ENCODE results near the gene PDE5A. TPM values are rescaled to one million over a fixed set of nuclear protein-coding genes. Genes with fewer than 3 reads are reported as not detected.

The PDE5A gene
- total RNA-seq, 1 experiment from 2014 or later, result 0.30 TPM

DNA sequence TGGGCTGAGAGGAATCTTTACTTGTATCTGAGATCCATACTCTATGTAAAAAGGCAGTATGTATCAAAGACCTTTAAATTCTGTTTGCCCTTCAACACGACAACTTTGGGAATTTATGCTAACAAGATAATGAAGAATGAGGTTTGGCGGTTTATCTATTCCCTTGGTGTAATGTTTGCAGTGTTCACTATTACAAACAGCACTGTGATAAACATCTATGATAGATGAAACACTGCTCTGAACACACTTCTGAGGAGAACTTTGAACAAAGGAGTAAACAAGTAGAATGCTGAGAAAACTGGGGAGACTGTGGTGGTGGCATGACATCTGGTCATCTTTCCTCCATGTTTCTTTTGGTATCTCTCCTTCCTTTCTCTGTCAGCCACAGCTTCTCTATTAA lies 126.9 kb downstream of the PDE5A start:
- no peaks in the 10 kb centered on the region for H3K27me3 ChIP-seq (ENCODE audit: low read length)
- no peak for DNase-seq
- no peaks in the 10 kb centered on the region for H3K4me1 ChIP-seq (ENCODE audit: low read length)
- no peaks in the 10 kb centered on the region for H3K79me2 ChIP-seq (ENCODE audit: low read length)
- H3K4me2 ChIP-seq (ENCODE audit: low read depth, low read length, poor library complexity, severe bottlenecking), result no peak overlapping the region
- no peak overlapping the region for H3K4me3 ChIP-seq (ENCODE audit: low read length)
- H3K9ac ChIP-seq (ENCODE audit: low read length), result no peak overlapping the region
- no peaks in the 10 kb centered on the region for H4K20me1 ChIP-seq (ENCODE audit: insufficient read depth, low read depth, low read length)
- no peaks in the 10 kb centered on the region for H3K9me3 ChIP-seq (ENCODE audit: low read length)
- H2AFZ ChIP-seq (ENCODE audit: low read length), result no peak overlapping the region
- H3K36me3 ChIP-seq (ENCODE audit: insufficient read depth, low read length), result peaks cover 27% of the 10 kb centered on the region; the same call in 1 of the 2 replicates
- no peak overlapping the region for H3K27ac ChIP-seq (ENCODE audit: low read length)
- H3K9me2 ChIP-seq (replicated peaks; ENCODE audit: insufficient read depth, low read length), result no peaks in the 10 kb centered on the region

DNA sequence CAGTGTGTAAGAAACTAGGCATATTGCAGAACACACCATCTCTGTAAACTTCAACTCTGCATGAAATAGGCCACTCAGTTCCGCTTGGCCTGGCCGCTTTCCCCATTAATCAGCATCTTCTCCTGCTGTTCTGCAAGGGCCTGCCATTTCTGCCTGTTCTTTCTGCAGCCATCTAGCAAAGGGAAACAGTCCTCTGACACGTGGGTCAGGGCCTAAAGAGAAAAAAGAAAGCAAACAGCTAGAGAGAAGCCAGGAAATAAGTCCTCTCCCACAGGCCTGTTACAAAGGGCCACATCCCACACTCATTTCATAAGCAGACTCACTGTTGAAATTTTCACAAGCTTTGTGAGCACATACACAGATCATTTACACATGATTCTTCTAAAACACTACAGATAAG lies 130.1 kb downstream of the PDE5A start:
- Histone ChIP-seq H3K9ac (ENCODE audit: low read length) (no peak overlapping the region), H3K9me2 (replicated peaks; ENCODE audit: insufficient read depth, low read length) (no peaks in the 10 kb centered on the region), H3K36me3 (ENCODE audit: insufficient read depth, low read length) (peaks cover 50% of the 10 kb centered on the region; the same call in 1 of the 2 replicates)

DNA sequence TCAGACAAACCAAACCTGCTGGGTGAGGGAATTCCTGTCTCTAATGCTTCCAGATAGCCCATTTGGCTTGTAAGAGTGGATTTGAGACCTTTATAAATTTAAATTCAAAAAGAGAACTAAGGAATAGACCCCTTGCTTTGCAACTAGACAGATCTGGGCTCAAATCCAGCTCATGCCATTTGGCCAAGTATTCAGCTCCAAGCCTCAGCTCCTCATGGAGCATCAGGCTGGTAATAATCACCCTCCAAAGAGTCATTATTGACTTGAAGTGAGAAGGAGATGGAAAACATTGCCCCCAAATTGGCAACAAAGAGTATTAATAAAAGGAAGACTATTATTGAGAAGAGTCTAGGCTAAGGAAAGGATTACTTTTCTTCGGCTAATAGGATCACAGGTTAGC lies 134.7 kb downstream of the PDE5A start:
- H3K9me3 ChIP-seq (ENCODE audit: low read length), result no peaks in the 10 kb centered on the region
- no peaks in the 10 kb centered on the region for H3K4me1 ChIP-seq (ENCODE audit: low read length)
- H3K79me2 ChIP-seq (ENCODE audit: low read length), result no peaks in the 10 kb centered on the region
- DNase-seq, result no peak
- no peak overlapping the region for H3K4me2 ChIP-seq (ENCODE audit: low read depth, low read length, poor library complexity, severe bottlenecking)
- H3K27me3 ChIP-seq (ENCODE audit: low read length), result no peaks in the 10 kb centered on the region
- H3K36me3 ChIP-seq (ENCODE audit: insufficient read depth, low read length), result peaks cover 34% of the 10 kb centered on the region; the same call in 1 of the 2 replicates
- no peaks in the 10 kb centered on the region for H4K20me1 ChIP-seq (ENCODE audit: insufficient read depth, low read depth, low read length)
- H3K9me2 ChIP-seq (replicated peaks; ENCODE audit: insufficient read depth, low read length), result no peaks in the 10 kb centered on the region
- H3K27ac ChIP-seq (ENCODE audit: low read length), result no peak overlapping the region
- H3K4me3 ChIP-seq (ENCODE audit: low read length), result no peak overlapping the region
- H2AFZ ChIP-seq (ENCODE audit: low read length), result no peak overlapping the region
- no peak overlapping the region for H3K9ac ChIP-seq (ENCODE audit: low read length)

More for the DNA sequence above, 130.1 kb downstream of the PDE5A start:
- no peak overlapping the region for H3K4me3 ChIP-seq (ENCODE audit: low read length)
- DNase-seq, result no peak
- H3K4me2 ChIP-seq (ENCODE audit: low read depth, low read length, poor library complexity, severe bottlenecking), result no peak overlapping the region
- H3K79me2 ChIP-seq (ENCODE audit: low read length), result no peaks in the 10 kb centered on the region
- no peak overlapping the region for H2AFZ ChIP-seq (ENCODE audit: low read length)
- H4K20me1 ChIP-seq (ENCODE audit: insufficient read depth, low read depth, low read length), result no peaks in the 10 kb centered on the region
- no peaks in the 10 kb centered on the region for H3K4me1 ChIP-seq (ENCODE audit: low read length)
- no peaks in the 10 kb centered on the region for H3K27me3 ChIP-seq (ENCODE audit: low read length)
- no peak overlapping the region for H3K27ac ChIP-seq (ENCODE audit: low read length)
- no peaks in the 10 kb centered on the region for H3K9me3 ChIP-seq (ENCODE audit: low read length)

DNA sequence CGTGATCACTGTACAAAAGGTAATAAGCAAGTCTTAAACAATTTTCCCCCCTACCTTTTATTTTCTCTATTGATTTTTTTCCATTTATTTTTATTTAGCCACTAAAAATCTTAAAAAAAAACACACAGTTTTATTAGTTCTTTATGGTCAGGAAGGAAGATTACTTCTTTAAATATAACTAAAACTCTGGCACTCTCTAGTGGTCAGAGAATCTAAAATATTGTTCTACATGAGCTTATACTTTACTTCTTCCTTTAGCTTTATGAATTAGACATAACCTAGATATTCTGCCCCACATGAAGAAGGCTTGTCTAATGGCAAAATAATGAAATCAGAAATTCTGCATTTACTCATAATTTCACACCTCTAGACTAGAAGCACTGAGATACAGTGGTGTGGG lies 135.2 kb downstream of the PDE5A start:
- H2AFZ ChIP-seq (ENCODE audit: low read length), result no peak overlapping the region
- no peaks in the 10 kb centered on the region for H3K79me2 ChIP-seq (ENCODE audit: low read length)
- no peak overlapping the region for H3K4me2 ChIP-seq (ENCODE audit: low read depth, low read length, poor library complexity, severe bottlenecking)
- peak; percentile 51 for DNase-seq
- H3K4me3 ChIP-seq (ENCODE audit: low read length), result no peak overlapping the region
- no peaks in the 10 kb centered on the region for H4K20me1 ChIP-seq (ENCODE audit: insufficient read depth, low read depth, low read length)
- no peak overlapping the region for H3K27ac ChIP-seq (ENCODE audit: low read length)
- no peaks in the 10 kb centered on the region for H3K9me3 ChIP-seq (ENCODE audit: low read length)
- no peaks in the 10 kb centered on the region for H3K27me3 ChIP-seq (ENCODE audit: low read length)
- H3K36me3 ChIP-seq (ENCODE audit: insufficient read depth, low read length), result peaks cover 31% of the 10 kb centered on the region; the same call in 1 of the 2 replicates
- H3K4me1 ChIP-seq (ENCODE audit: low read length), result no peaks in the 10 kb centered on the region
- H3K9me2 ChIP-seq (replicated peaks; ENCODE audit: insufficient read depth, low read length), result no peaks in the 10 kb centered on the region
- no peak overlapping the region for H3K9ac ChIP-seq (ENCODE audit: low read length)

DNA sequence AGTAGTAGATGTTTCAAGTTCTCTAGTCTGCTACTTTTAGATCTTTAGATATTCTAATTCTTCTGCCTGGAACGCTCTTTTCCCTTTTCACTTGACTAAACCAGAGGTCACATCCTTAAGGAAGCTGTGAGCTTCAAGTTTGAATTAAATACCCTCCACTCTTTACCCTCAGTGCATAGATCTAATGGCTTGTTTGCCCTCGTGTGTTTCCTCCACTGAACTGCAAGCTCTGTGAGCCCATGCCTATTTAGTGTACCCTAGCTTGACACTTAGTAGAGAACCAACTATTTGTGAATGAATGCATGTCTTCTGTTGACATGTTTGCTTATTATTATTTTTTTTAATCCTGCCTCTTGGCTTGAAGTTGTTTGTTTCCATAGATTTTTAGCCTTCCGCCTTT lies 138.3 kb downstream of the PDE5A start:
- Histone ChIP-seq H3K4me3 (ENCODE audit: low read length) (no peak overlapping the region), H2AFZ (ENCODE audit: low read length) (no peak overlapping the region), H3K9me3 (ENCODE audit: low read length) (no peaks in the 10 kb centered on the region), H3K4me1 (ENCODE audit: low read length) (no peaks in the 10 kb centered on the region), H3K4me2 (ENCODE audit: low read depth, low read length, poor library complexity, severe bottlenecking) (no peak overlapping the region), H3K27ac (ENCODE audit: low read length) (no peak overlapping the region), H3K36me3 (ENCODE audit: insufficient read depth, low read length) (peaks cover 14% of the 10 kb centered on the region; the same call in 1 of the 2 replicates), H4K20me1 (ENCODE audit: insufficient read depth, low read depth, low read length) (no peaks in the 10 kb centered on the region), H3K9ac (ENCODE audit: low read length) (no peak overlapping the region), H3K79me2 (ENCODE audit: low read length) (no peaks in the 10 kb centered on the region), H3K9me2 (replicated peaks; ENCODE audit: insufficient read depth, low read length) (no peaks in the 10 kb centered on the region), H3K27me3 (ENCODE audit: low read length) (no peaks in the 10 kb centered on the region)
- peak; percentile 53 for DNase-seq

DNA sequence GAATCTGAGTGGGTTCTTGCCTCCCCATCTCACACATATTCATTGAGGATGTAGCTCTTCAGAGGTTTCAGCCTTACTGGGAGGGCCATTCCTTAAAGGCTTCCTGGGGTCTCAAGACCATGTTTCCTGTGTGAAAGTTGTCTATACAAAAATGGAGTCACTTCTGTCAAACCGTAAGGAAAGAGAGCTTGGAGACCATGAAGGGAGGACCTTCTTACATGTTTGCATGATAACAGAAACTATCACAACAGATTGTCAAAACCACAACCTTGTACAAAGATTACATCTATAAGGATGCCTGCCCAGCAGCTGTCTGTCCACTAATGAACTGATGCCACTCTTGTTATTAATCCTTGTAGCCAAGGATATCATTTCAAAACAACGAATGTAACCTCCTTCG lies 139.3 kb downstream of the PDE5A start:
- Histone ChIP-seq H3K36me3 (ENCODE audit: insufficient read depth, low read length) (peaks cover 6% of the 10 kb centered on the region; the same call in 1 of the 2 replicates), H2AFZ (ENCODE audit: low read length) (no peak overlapping the region), H4K20me1 (ENCODE audit: insufficient read depth, low read depth, low read length) (no peaks in the 10 kb centered on the region), H3K4me3 (ENCODE audit: low read length) (no peak overlapping the region), H3K9me2 (replicated peaks; ENCODE audit: insufficient read depth, low read length) (no peaks in the 10 kb centered on the region), H3K27me3 (ENCODE audit: low read length) (no peaks in the 10 kb centered on the region), H3K9ac (ENCODE audit: low read length) (no peak overlapping the region), H3K4me1 (ENCODE audit: low read length) (no peaks in the 10 kb centered on the region), H3K79me2 (ENCODE audit: low read length) (no peaks in the 10 kb centered on the region), H3K4me2 (ENCODE audit: low read depth, low read length, poor library complexity, severe bottlenecking) (no peak overlapping the region), H3K9me3 (ENCODE audit: low read length) (no peaks in the 10 kb centered on the region), H3K27ac (ENCODE audit: low read length) (no peak overlapping the region)
- DNase-seq, result no peak

DNA sequence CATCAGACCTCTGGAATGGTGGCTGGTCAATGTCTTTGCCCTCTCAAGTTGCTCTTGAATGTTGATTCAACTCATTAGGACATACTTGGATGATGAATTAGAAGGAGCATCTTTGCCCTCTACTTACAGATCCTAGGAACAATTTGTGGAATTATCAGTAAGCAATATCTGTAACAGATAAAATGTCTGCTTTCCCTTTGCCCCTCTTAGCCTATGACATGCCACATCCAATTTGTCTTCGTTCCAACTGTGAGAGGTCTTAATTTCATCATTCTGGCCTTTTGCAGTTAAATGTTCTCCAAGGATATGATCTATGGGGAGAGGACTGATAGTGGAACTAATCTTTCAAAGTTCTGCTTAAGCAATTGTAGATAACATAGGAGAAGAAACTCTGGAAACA lies 148.3 kb downstream of the PDE5A start:
- no peak overlapping the region for H3K4me3 ChIP-seq (ENCODE audit: low read length)
- no peak overlapping the region for H3K27ac ChIP-seq (ENCODE audit: low read length)
- H3K79me2 ChIP-seq (ENCODE audit: low read length), result peaks cover 5% of the 10 kb centered on the region; the same call in 1 of the 2 replicates
- no peaks in the 10 kb centered on the region for H3K9me2 ChIP-seq (replicated peaks; ENCODE audit: insufficient read depth, low read length)
- H3K9me3 ChIP-seq (ENCODE audit: low read length), result no peaks in the 10 kb centered on the region; the same call in 1 of the 2 replicates
- H4K20me1 ChIP-seq (ENCODE audit: insufficient read depth, low read depth, low read length), result no peaks in the 10 kb centered on the region
- no peaks in the 10 kb centered on the region for H3K4me1 ChIP-seq (ENCODE audit: low read length)
- peaks cover 66% of the 10 kb centered on the region for H3K36me3 ChIP-seq (ENCODE audit: insufficient read depth, low read length)
- H3K4me2 ChIP-seq (ENCODE audit: low read depth, low read length, poor library complexity, severe bottlenecking), result no peak overlapping the region
- no peak for DNase-seq
- H2AFZ ChIP-seq (ENCODE audit: low read length), result no peak overlapping the region
- no peak overlapping the region for H3K9ac ChIP-seq (ENCODE audit: low read length)
- H3K27me3 ChIP-seq (ENCODE audit: low read length), result no peaks in the 10 kb centered on the region

DNA sequence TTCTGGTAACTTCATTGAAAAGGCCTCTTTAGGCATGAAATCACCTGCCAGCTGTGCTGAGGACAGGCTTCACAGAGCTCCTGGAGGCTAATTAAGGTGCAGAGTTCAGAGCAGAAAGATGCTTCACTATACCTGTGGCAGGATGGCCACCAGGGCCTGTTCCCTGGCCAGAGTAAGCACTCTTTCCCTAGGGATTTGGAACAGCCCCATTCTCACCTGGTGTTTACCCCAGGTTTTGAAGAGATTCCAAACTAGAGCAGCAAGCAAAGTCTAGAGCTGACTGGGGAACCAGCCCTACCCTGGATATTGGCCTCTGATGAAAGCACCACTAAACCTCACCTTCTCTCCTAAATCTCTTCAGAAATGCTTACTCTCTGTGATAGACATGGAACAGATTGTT lies 148.8 kb downstream of the PDE5A start:
- H3K4me2 ChIP-seq (ENCODE audit: low read depth, low read length, poor library complexity, severe bottlenecking), result no peak overlapping the region
- H3K79me2 ChIP-seq (ENCODE audit: low read length), result peaks cover 5% of the 10 kb centered on the region; the same call in 1 of the 2 replicates
- H3K27ac ChIP-seq (ENCODE audit: low read length), result no peak overlapping the region
- H3K9me2 ChIP-seq (replicated peaks; ENCODE audit: insufficient read depth, low read length), result no peaks in the 10 kb centered on the region
- no peaks in the 10 kb centered on the region for H4K20me1 ChIP-seq (ENCODE audit: insufficient read depth, low read depth, low read length)
- H3K36me3 ChIP-seq (ENCODE audit: insufficient read depth, low read length), result peaks cover 66% of the 10 kb centered on the region
- no peak overlapping the region for H2AFZ ChIP-seq (ENCODE audit: low read length)
- no peak for DNase-seq
- H3K9ac ChIP-seq (ENCODE audit: low read length), result no peak overlapping the region
- H3K27me3 ChIP-seq (ENCODE audit: low read length), result no peaks in the 10 kb centered on the region
- no peaks in the 10 kb centered on the region for H3K4me1 ChIP-seq (ENCODE audit: low read length)
- no peak overlapping the region for H3K4me3 ChIP-seq (ENCODE audit: low read length)
- no peaks in the 10 kb centered on the region; the same call in 1 of the 2 replicates for H3K9me3 ChIP-seq (ENCODE audit: low read length)

Measured in Karpas-422 (cell line).